DND-41 (cell line): Measurements from ENCODE around the gene DNMT1.
A peak's percentile ranks its signal among the peaks of the same experiment; 100 is the strongest.

Experiments used
- ATAC-seq: fragments of 200-7000 bp; cut with Tn5 transposase; 3 replicates; pipeline ENCODE4 v1.9.1; 2021; ENCODE audit warnings: low read depth; ENCODE audit not compliant: insufficient read depth
- DNase-seq: peaks from one replicate; pipeline ENCODE4 v3.0.0-alpha.2; 2020
- H2AFZ ChIP-seq: 2 replicates; pipeline ENCODE4 v1.6.0; 2012; ENCODE audit warnings: low read depth, low read length
- H3K27ac ChIP-seq: 2 replicates; pipeline ENCODE4 v1.5.1; 2012; ENCODE audit warnings: low read length, inconsistent platforms
- H3K27me3 ChIP-seq: fragments of 200-600 bp; sonication (generic); 2 replicates; pipeline ENCODE4 v1.6.0; 2012; ENCODE audit warnings: low read length, mild to moderate bottlenecking, inconsistent platforms; ENCODE audit not compliant: insufficient read depth, poor library complexity
- H3K36me3 ChIP-seq: 2 replicates; pipeline ENCODE4 v1.5.1; 2012; ENCODE audit warnings: low read length, inconsistent platforms; ENCODE audit not compliant: insufficient read depth
- H3K4me1 ChIP-seq: 2 replicates; pipeline ENCODE4 v1.5.1; 2012; ENCODE audit warnings: mild to moderate bottlenecking, low read length; ENCODE audit not compliant: insufficient read depth
- H3K4me2 ChIP-seq: 2 replicates; pipeline ENCODE4 v1.6.0; 2012; ENCODE audit warnings: mild to moderate bottlenecking, moderate library complexity, low read length, inconsistent platforms; ENCODE audit not compliant: insufficient read depth
- H3K4me3 ChIP-seq, 2 experiments: fragments of 200-600 bp in 1 of 2; shearing (Covaris generic) in 1 of 2; 2 replicates each; pipeline ENCODE4 v1.5.1; 2012 to 2016; ENCODE audit warnings: inconsistent platforms in 2 of 2, low read length in 2 of 2, mild to moderate bottlenecking in 2 of 2, low read depth in 1 of 2, moderate library complexity in 1 of 2
- H3K79me2 ChIP-seq: 2 replicates; pipeline ENCODE4 v1.6.0; 2012; ENCODE audit warnings: low read length, inconsistent platforms; ENCODE audit not compliant: insufficient read depth
- H3K9ac ChIP-seq: 2 replicates; pipeline ENCODE4 v1.6.0; 2012; ENCODE audit warnings: low read depth, mild to moderate bottlenecking, inconsistent platforms, low read length, moderate library complexity
- H3K9me3 ChIP-seq: 2 replicates; pipeline ENCODE4 v1.5.1; 2012; ENCODE audit warnings: low read length, moderate library complexity, mild to moderate bottlenecking, inconsistent platforms; ENCODE audit not compliant: insufficient read depth, severe bottlenecking
- H4K20me1 ChIP-seq: 2 replicates; pipeline ENCODE4 v1.6.0; 2012; ENCODE audit warnings: low read length; ENCODE audit not compliant: insufficient read depth
- EZH2 ChIP-seq: IDR thresholded peaks from 3 replicates; pipeline ENCODE4 v1.6.1; 2012; ENCODE audit warnings: borderline replicate concordance, low read depth, mild to moderate bottlenecking, moderate library complexity, low read length, inconsistent platforms; ENCODE audit not compliant: severe bottlenecking
- TF ChIP-seq, protein P1 (sequence below): IDR thresholded peaks from 2 replicates; pipeline ENCODE4 v1.5.1; 2012; ENCODE audit warnings: borderline replicate concordance, low read length, moderate library complexity, mild to moderate bottlenecking; ENCODE audit not compliant: poor library complexity, severe bottlenecking; ENCODE audit errors: extremely low read depth

The DNMT1 gene

DNA sequence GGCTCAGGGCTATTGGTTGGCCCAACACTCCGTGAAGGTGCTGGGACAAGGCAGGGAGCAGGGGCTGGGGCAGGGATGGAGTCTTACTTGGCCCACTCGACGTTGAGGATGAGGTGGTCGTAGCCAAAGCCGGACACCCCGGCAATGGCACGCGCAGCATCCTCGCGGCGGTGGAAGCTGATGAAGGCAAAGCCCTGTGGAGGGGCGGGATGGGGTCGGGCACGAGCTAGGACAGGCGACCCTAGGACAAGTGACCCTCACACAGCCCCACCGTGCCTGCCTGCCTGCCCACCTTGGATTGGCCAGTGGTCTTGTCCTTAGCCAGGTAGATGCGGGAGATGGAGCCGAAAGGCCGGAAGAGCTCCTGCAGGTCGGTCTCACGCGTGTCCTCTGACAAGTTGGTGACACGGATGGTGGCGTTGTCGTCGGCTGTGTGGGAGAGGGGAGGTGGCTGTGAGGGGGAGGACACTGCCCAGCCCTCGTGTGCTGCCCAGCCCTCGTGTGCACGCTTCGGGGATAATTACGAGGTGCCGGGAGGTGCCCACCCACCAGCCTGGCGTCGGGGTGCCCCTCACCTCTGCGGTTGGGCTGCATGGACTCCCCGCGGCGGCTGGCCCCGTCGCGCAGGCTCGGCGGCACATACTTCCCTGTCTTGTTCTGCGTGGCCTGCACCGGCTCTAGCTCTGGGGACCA is 79.2 kb downstream of the DNMT1 start:
- Histone ChIP-seq H3K4me1 (peaks cover 20% of the 10 kb centered on the region), H3K79me2 (peaks cover 27% of the 10 kb centered on the region)

DNA sequence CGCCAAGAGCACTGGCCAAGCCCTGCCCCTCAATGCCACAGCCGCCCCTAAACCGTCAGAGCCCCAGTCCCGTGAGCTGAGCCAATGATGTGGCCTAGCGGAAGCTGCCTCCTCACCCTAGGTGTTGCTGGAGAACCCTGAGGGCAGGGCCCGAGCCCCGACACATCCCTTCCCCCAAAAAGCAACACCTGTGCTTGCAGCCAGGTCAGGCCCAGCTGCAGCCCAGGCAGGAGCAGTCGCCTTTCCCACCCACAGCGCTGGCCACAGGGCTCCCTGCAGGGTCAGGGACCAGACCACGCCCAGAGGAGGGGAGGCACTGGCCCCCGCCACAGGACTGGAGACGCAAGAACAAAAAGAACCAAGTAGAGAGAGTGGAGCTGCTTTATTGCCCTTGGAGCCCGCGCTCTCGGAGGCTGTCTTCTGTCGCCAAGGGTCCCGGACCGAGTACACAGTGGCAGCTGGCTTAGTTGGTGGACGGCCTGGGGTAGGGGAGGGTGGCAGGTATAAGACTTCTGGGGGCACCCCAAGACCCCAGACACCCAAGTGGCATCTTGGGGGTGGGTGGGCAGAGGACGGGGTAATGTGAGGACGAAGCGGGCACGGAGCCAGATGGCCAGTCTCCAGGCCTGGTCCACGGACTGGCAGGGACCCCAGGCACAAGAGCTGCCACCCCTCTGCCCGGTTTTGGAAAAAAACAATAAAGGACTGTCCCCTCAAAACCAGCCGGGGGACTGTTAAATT is 79.9 kb downstream of the DNMT1 start:
- peak; percentile 23 for ATAC-seq
- H4K20me1 ChIP-seq: peaks cover 87% of the 10 kb centered on the region
- H3K36me3 ChIP-seq: peaks cover 79% of the 10 kb centered on the region
- no peak overlapping the region for H2AFZ ChIP-seq
- H3K4me2 ChIP-seq: no peak overlapping the region
- no peaks in the 10 kb centered on the region for H3K27me3 ChIP-seq
- no peak overlapping the region for H3K27ac ChIP-seq
- H3K4me1 ChIP-seq: peaks cover 17% of the 10 kb centered on the region
- H3K4me3 ChIP-seq: no peak overlapping the region
- no peak for TF ChIP-seq EZH2
- TF ChIP-seq, protein P1, sequence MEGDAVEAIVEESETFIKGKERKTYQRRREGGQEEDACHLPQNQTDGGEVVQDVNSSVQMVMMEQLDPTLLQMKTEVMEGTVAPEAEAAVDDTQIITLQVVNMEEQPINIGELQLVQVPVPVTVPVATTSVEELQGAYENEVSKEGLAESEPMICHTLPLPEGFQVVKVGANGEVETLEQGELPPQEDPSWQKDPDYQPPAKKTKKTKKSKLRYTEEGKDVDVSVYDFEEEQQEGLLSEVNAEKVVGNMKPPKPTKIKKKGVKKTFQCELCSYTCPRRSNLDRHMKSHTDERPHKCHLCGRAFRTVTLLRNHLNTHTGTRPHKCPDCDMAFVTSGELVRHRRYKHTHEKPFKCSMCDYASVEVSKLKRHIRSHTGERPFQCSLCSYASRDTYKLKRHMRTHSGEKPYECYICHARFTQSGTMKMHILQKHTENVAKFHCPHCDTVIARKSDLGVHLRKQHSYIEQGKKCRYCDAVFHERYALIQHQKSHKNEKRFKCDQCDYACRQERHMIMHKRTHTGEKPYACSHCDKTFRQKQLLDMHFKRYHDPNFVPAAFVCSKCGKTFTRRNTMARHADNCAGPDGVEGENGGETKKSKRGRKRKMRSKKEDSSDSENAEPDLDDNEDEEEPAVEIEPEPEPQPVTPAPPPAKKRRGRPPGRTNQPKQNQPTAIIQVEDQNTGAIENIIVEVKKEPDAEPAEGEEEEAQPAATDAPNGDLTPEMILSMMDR: no peak
- no peaks in the 10 kb centered on the region for H3K9me3 ChIP-seq
- no peak overlapping the region for H3K9ac ChIP-seq
- peaks cover 28% of the 10 kb centered on the region for H3K79me2 ChIP-seq
- peak; percentile 31 for DNase-seq

More for the DNA sequence above, 79.2 kb downstream of the DNMT1 start:
- H3K9me3 ChIP-seq: no peaks in the 10 kb centered on the region
- no peak overlapping the region for H2AFZ ChIP-seq
- H3K27me3 ChIP-seq: no peaks in the 10 kb centered on the region
- no peak for ATAC-seq
- no peak for DNase-seq
- no peak overlapping the region for H3K27ac ChIP-seq
- peaks cover 72% of the 10 kb centered on the region for H3K36me3 ChIP-seq
- TF ChIP-seq, protein P1: no peak
- no peak for TF ChIP-seq EZH2
- peaks cover 80% of the 10 kb centered on the region for H4K20me1 ChIP-seq
- H3K4me2 ChIP-seq: no peak overlapping the region
- H3K4me3 ChIP-seq: no peak overlapping the region
- H3K9ac ChIP-seq: no peak overlapping the region

DNA sequence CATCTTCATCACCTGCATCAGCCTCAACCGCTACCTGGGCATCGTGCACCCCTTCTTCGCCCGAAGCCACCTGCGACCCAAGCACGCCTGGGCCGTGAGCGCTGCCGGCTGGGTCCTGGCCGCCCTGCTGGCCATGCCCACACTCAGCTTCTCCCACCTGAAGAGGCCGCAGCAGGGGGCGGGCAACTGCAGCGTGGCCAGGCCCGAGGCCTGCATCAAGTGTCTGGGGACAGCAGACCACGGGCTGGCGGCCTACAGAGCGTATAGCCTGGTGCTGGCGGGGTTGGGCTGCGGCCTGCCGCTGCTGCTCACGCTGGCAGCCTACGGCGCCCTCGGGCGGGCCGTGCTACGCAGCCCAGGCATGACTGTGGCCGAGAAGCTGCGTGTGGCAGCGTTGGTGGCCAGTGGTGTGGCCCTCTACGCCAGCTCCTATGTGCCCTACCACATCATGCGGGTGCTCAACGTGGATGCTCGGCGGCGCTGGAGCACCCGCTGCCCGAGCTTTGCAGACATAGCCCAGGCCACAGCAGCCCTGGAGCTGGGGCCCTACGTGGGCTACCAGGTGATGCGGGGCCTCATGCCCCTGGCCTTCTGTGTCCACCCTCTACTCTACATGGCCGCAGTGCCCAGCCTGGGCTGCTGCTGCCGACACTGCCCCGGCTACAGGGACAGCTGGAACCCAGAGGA is 80.6 kb downstream of the DNMT1 start:
- H3K79me2 ChIP-seq: peaks cover 29% of the 10 kb centered on the region
- no peaks in the 10 kb centered on the region for H3K27me3 ChIP-seq
- TF ChIP-seq EZH2: no peak
- TF ChIP-seq, protein P1: no peak
- peak; percentile 20 for ATAC-seq
- DNase-seq: no peak
- no peak overlapping the region for H3K4me2 ChIP-seq
- peaks cover 83% of the 10 kb centered on the region for H3K36me3 ChIP-seq
- H2AFZ ChIP-seq: no peak overlapping the region
- peaks cover 91% of the 10 kb centered on the region for H4K20me1 ChIP-seq
- H3K4me3 ChIP-seq: no peak overlapping the region
- peaks cover 16% of the 10 kb centered on the region for H3K4me1 ChIP-seq
- H3K9me3 ChIP-seq: no peaks in the 10 kb centered on the region
- no peak overlapping the region for H3K9ac ChIP-seq
- H3K27ac ChIP-seq: no peak overlapping the region
